ENCODE measurements around the gene C17orf67.

GRCh38 chr17:56742601-56743000 is 91.1 kb downstream of the C17orf67 start:
- TF ChIP-seq, protein P1, sequence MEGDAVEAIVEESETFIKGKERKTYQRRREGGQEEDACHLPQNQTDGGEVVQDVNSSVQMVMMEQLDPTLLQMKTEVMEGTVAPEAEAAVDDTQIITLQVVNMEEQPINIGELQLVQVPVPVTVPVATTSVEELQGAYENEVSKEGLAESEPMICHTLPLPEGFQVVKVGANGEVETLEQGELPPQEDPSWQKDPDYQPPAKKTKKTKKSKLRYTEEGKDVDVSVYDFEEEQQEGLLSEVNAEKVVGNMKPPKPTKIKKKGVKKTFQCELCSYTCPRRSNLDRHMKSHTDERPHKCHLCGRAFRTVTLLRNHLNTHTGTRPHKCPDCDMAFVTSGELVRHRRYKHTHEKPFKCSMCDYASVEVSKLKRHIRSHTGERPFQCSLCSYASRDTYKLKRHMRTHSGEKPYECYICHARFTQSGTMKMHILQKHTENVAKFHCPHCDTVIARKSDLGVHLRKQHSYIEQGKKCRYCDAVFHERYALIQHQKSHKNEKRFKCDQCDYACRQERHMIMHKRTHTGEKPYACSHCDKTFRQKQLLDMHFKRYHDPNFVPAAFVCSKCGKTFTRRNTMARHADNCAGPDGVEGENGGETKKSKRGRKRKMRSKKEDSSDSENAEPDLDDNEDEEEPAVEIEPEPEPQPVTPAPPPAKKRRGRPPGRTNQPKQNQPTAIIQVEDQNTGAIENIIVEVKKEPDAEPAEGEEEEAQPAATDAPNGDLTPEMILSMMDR (IDR thresholded peaks at IDR 0.05; ENCODE audit: poor library complexity): no peak
- no peak for TF ChIP-seq EZH2phosphoT487 (IDR thresholded peaks at IDR 0.05; ENCODE audit: low read depth, severe bottlenecking, unreplicated experiment)
- no peak for TF ChIP-seq EZH2 (IDR thresholded peaks at IDR 0.05; ENCODE audit: borderline replicate concordance)
